OCI-LY7 (cell line): ENCODE results near the gene SOCS7. TPM values are rescaled to one million over a fixed set of nuclear protein-coding genes. Genes with fewer than 3 reads are reported as not detected.

Source experiments
- BruUV-seq: library from RNA; stranded (reverse); fragments of 400-500 nt; replicated peaks from 2 replicates; lab custom pipeline; 2021; lab: Mats Ljungman, UMichigan
- CTCF ChIA-PET: fragments of 300-600 bp; sonication (Branson Sonifier 250); formaldehyde crosslinking; loops from one replicate; lab custom pipeline; 2022; ENCODE audit warnings: antibody characterized with exemption; ENCODE audit not compliant: unreplicated experiment; lab: Charles Lee
- POLR2A ChIA-PET: fragments of 300-600 bp; sonication (Branson Sonifier 250); formaldehyde crosslinking; loops from one replicate; lab custom pipeline; 2022; ENCODE audit warnings: antibody characterized with exemption; lab: Charles Lee
- DNase-seq: peaks from one replicate; pipeline ENCODE4 v3.0.0-alpha.2; 2015; ENCODE audit warnings: low spot score
- H2AFZ ChIP-seq: fragments of 200-600 bp; sonication (generic), shearing (Covaris generic); 2 replicates; pipeline ENCODE4 v1.6.1; 2014; ENCODE audit warnings: mild to moderate bottlenecking, antibody characterized with exemption, low read length, moderate library complexity
- H3K27ac ChIP-seq: fragments of 200-600 bp; sonication (generic); 2 replicates; pipeline ENCODE4 v1.5.1; 2014; ENCODE audit warnings: mixed run types, low read depth, mild to moderate bottlenecking, moderate library complexity, low read length, inconsistent platforms; ENCODE audit not compliant: poor library complexity, severe bottlenecking
- H3K36me3 ChIP-seq: fragments of 200-600 bp; sonication (generic); 2 replicates; pipeline ENCODE4 v1.6.1; 2014; ENCODE audit warnings: mild to moderate bottlenecking, antibody characterized with exemption, low read length, moderate library complexity, mixed read lengths; ENCODE audit not compliant: insufficient read depth
- H3K4me1 ChIP-seq: fragments of 200-600 bp; sonication (generic); 2 replicates; pipeline ENCODE4 v1.5.1; 2014; ENCODE audit warnings: mild to moderate bottlenecking, low read length; ENCODE audit not compliant: insufficient read depth, poor library complexity, severe bottlenecking
- H3K4me2 ChIP-seq: fragments of 200-600 bp; sonication (generic); 2 replicates; pipeline ENCODE4 v1.6.1; 2014; ENCODE audit warnings: mild to moderate bottlenecking, low read length
- H3K4me3 ChIP-seq: fragments of 200-600 bp; sonication (generic); 2 replicates; pipeline ENCODE4 v1.5.1; 2014; ENCODE audit warnings: mild to moderate bottlenecking, low read depth, low read length; ENCODE audit not compliant: poor library complexity, severe bottlenecking
- H3K79me2 ChIP-seq: fragments of 200-600 bp; sonication (generic); 2 replicates; pipeline ENCODE4 v1.6.1; 2016; ENCODE audit warnings: low read depth, mild to moderate bottlenecking, low read length, moderate library complexity, mixed read lengths; ENCODE audit not compliant: insufficient read depth
- H3K9me2 ChIP-seq: fragments of 200-600 bp; sonication (generic); 2 replicates; pipeline ENCODE4 v1.6.1; 2016; ENCODE audit warnings: mild to moderate bottlenecking, low read length, mixed read lengths; ENCODE audit not compliant: insufficient read depth
- H3K9me3 ChIP-seq: fragments of 200-600 bp; sonication (generic); 2 replicates; pipeline ENCODE4 v1.6.1; 2014; ENCODE audit warnings: mild to moderate bottlenecking, mixed run types, low read length, mixed read lengths
- H4K20me1 ChIP-seq: fragments of 200-600 bp; sonication (generic); 2 replicates; pipeline ENCODE4 v1.6.1; 2014; ENCODE audit warnings: mild to moderate bottlenecking, antibody characterized with exemption, low read length, moderate library complexity, mixed read lengths; ENCODE audit not compliant: insufficient read depth
- EZH2phosphoT487 ChIP-seq: fragments of 200-600 bp; sonication (generic); IDR thresholded peaks from 2 replicates; pipeline ENCODE4 v1.6.1; 2018; ENCODE audit warnings: low read depth, borderline replicate concordance, mild to moderate bottlenecking, mixed run types, antibody characterized with exemption, low read length, moderate library complexity, mixed read lengths
- intact Hi-C: fragments of 100-400 bp; cut with micrococcal nuclease; formaldehyde crosslinking; loops from one replicate; pipeline ENCODE4 v1.10.0; 2022; ENCODE audit not compliant: unreplicated experiment
- total RNA-seq, 2 experiments: library from RNA; depleted of rRNA in 1 of 2; stranded (reverse); fragments of >200 nt in 1 of 2; shearing (Covaris generic) in 1 of 2; gene quantifications; 2 replicates each; pipeline ENCODE4 v1.2.3, GENCODE V29; 2014 to 2022
- TF ChIP-seq, protein P1 (sequence below): fragments of 200-600 bp; sonication (generic); conservative IDR thresholded peaks from 2 replicates; pipeline ENCODE4 v1.5.1; 2014; ENCODE audit warnings: mild to moderate bottlenecking, antibody characterized with exemption, low read length, moderate library complexity, mixed read lengths

Gene SOCS7
- total RNA-seq, 2 experiments from 2014 or later: 36.1 to 39.1 TPM

DNA sequence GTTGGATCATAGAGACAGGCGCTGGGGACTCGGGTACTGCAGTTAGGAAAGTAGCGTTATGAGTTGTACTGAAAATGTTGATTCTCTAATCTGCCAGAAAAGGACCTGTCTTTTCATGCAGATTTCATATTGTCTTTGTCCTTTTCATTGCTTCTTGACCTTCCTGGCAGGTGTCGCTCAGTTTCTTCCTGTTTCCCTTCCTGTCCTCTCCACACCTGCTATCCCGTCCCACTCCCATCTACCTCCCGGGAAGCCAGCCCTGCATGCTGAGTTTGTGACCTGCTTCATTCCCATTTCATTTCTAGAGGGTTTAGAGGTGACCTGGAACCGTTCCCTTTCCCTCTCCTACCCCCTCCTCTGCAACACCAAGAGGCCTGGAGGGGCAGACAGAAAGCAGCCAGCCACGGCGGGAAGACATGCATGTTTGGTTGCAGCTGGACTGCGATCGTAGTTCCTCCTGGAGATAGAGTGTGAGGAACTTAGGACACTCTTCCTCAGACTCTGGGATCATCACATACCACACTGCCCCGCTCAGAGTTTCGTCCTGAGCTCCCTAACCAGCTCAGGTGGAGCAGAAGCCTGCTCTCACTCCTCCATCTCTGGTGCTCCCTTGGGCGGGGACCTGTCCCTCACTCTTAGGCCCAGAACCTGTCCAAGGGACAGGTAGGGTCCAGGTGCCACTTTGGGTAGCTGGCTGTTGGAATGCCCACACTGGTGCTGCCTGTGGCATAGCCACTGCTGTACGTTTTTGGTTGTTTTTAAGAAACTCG lies 52.7 kb downstream of the SOCS7 start:
- TF ChIP-seq, protein P1, sequence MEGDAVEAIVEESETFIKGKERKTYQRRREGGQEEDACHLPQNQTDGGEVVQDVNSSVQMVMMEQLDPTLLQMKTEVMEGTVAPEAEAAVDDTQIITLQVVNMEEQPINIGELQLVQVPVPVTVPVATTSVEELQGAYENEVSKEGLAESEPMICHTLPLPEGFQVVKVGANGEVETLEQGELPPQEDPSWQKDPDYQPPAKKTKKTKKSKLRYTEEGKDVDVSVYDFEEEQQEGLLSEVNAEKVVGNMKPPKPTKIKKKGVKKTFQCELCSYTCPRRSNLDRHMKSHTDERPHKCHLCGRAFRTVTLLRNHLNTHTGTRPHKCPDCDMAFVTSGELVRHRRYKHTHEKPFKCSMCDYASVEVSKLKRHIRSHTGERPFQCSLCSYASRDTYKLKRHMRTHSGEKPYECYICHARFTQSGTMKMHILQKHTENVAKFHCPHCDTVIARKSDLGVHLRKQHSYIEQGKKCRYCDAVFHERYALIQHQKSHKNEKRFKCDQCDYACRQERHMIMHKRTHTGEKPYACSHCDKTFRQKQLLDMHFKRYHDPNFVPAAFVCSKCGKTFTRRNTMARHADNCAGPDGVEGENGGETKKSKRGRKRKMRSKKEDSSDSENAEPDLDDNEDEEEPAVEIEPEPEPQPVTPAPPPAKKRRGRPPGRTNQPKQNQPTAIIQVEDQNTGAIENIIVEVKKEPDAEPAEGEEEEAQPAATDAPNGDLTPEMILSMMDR: no peak
- TF ChIP-seq EZH2phosphoT487: no peak
- no peak overlapping the region for H3K4me2 ChIP-seq
- DNase-seq: no peak
- no peaks in the 10 kb centered on the region for H4K20me1 ChIP-seq
- no peaks in the 10 kb centered on the region for H3K9me3 ChIP-seq
- ChIA-PET POLR2A (no interaction called here), CTCF (no interaction called here)
- H3K9me2 ChIP-seq: no peaks in the 10 kb centered on the region
- H3K79me2 ChIP-seq: no peaks in the 10 kb centered on the region
- intact Hi-C loops: no loop called here
- no peak overlapping the region for H2AFZ ChIP-seq
- no peak overlapping the region for H3K27ac ChIP-seq
- peaks cover 5% of the 10 kb centered on the region for H3K4me1 ChIP-seq
- BruUV-seq: no TSS peak
- peaks cover 22% of the 10 kb centered on the region for H3K36me3 ChIP-seq
- no peak overlapping the region for H3K4me3 ChIP-seq

DNA sequence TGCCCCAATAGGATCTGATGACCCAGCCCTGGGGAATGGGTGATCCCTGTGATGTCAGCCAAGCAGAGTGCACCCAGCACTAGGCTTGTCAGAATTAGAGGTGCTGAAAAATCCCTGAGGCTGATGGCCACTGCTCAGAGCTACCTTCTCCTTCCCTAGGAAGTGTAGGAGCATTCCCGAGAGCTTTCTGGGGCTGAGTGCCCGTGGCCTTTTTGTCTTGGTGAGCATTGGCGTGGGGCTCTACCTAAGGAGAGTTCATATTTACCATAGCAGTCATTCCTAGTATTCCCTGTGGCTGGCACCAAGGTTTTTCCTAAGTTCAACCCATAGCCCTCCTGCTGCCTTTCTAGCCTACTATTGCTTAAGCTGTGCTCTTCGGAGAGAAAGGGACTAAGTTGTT lies 54.0 kb downstream of the SOCS7 start:
- BruUV-seq: no TSS peak
- intact Hi-C loops: no loop called here
- H3K4me2 ChIP-seq: no peak overlapping the region
- TF ChIP-seq EZH2phosphoT487: no peak
- TF ChIP-seq, protein P1: no peak
- H4K20me1 ChIP-seq: no peaks in the 10 kb centered on the region
- H3K9me3 ChIP-seq: no peaks in the 10 kb centered on the region
- H3K79me2 ChIP-seq: no peaks in the 10 kb centered on the region
- DNase-seq: no peak
- peaks cover 5% of the 10 kb centered on the region for H3K4me1 ChIP-seq
- ChIA-PET POLR2A (no interaction called here), CTCF (no interaction called here)
- H3K36me3 ChIP-seq: peaks cover 10% of the 10 kb centered on the region; the same call in 1 of the 2 replicates
- H3K27ac ChIP-seq: no peak overlapping the region
- no peak overlapping the region for H2AFZ ChIP-seq
- no peaks in the 10 kb centered on the region for H3K9me2 ChIP-seq
- no peak overlapping the region for H3K4me3 ChIP-seq

DNA sequence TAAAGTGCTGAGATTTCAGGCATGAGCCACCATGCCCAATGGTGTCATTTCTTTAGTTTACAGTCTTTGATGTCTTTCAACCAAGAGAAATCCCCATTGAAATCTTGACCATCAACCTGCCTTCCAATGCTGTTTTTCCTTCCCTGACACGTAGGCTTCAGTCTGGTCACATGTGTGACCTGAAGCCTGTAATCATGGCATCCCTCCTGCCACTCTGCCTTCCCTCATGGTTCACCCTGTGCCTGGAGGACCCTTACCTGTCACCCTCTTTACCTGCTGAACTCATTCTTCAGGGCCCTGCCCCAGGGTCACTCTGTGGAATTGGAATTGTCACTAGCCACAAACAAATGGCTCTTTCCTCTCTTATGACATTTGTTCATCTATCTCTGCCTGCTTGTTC lies 58.6 kb downstream of the SOCS7 start:
- peaks cover 11% of the 10 kb centered on the region for H3K4me1 ChIP-seq
- intact Hi-C loops: no loop called here

More for the DNA sequence above, 58.6 kb downstream of the SOCS7 start:
- BruUV-seq: no TSS peak
- no peak for TF ChIP-seq EZH2phosphoT487
- TF ChIP-seq, protein P1: no peak
- DNase-seq: no peak
- Histone ChIP-seq H2AFZ (no peak overlapping the region), H3K27ac (no peak overlapping the region), H3K4me3 (no peak overlapping the region), H4K20me1 (no peaks in the 10 kb centered on the region), H3K36me3 (no peaks in the 10 kb centered on the region), H3K4me2 (no peak overlapping the region), H3K79me2 (no peaks in the 10 kb centered on the region), H3K9me2 (no peaks in the 10 kb centered on the region), H3K9me3 (no peaks in the 10 kb centered on the region)
- ChIA-PET POLR2A (no interaction called here), CTCF (no interaction called here)
